GM12878 (cell line): ENCODE data around the gene UBXN7. TPM values are rescaled to one million over a fixed set of nuclear protein-coding genes. Genes with fewer than 3 reads are reported as not detected.

ENCODE experiments used
- CREB1 ChIP-seq: IDR thresholded peaks from 2 replicates; pipeline ENCODE4 v1.6.1; 2012; ENCODE audit warnings: low read depth, mild to moderate bottlenecking, inconsistent platforms
- ESRRA ChIP-seq: IDR thresholded peaks from 2 replicates; pipeline ENCODE4 v1.6.1; 2012; ENCODE audit warnings: mild to moderate bottlenecking, low read length, improper control_type of control experiment
- GABPA ChIP-seq: IDR thresholded peaks from 2 replicates; pipeline ENCODE4 v1.6.1; 2014; ENCODE audit warnings: antibody characterized with exemption, low read depth, mild to moderate bottlenecking, inconsistent platforms
- HSF1 ChIP-seq: fragments of 150-350 bp; IDR thresholded peaks from 2 replicates; pipeline ENCODE4 v1.6.1; 2014; ENCODE audit warnings: mild to moderate bottlenecking, low read depth, low read length
- IRF4 ChIP-seq: IDR thresholded peaks from 2 replicates; pipeline ENCODE4 v1.6.1; 2011; ENCODE audit warnings: low read depth, low read length
- KDM1A ChIP-seq: fragments of 200-600 bp; sonication (generic); IDR thresholded peaks from 2 replicates; pipeline ENCODE4 v1.6.1; 2016; ENCODE audit warnings: borderline replicate concordance
- KLF5 ChIP-seq: fragments of 450-650 bp; IDR thresholded peaks from 2 replicates; pipeline ENCODE4 v1.6.1; 2014; ENCODE audit warnings: mild to moderate bottlenecking; ENCODE audit not compliant: partially characterized antibody
- MTA3 ChIP-seq: IDR thresholded peaks from 2 replicates; pipeline ENCODE4 v1.6.1; 2012; ENCODE audit warnings: low read length, inconsistent platforms, borderline replicate concordance
- NFYA ChIP-seq: IDR thresholded peaks from 2 replicates; pipeline ENCODE4 v1.6.1; 2011; ENCODE audit warnings: low read depth, mild to moderate bottlenecking, low read length, improper control_type of control experiment, borderline replicate concordance
- POU2F2 ChIP-seq: IDR thresholded peaks from 3 replicates; pipeline ENCODE4 v1.6.1; 2011; ENCODE audit warnings: low read depth, mild to moderate bottlenecking, low read length, borderline replicate concordance
- RAD51 ChIP-seq: fragments of 450-650 bp; IDR thresholded peaks from 2 replicates; pipeline ENCODE4 v1.6.1; 2016; ENCODE audit warnings: moderate library complexity, mild to moderate bottlenecking, inconsistent platforms
- REST ChIP-seq: IDR thresholded peaks from 2 replicates; pipeline ENCODE4 v1.6.1; 2012; ENCODE audit warnings: mild to moderate bottlenecking, low read depth, low read length
- SMARCA5 ChIP-seq: fragments of 450-650 bp; IDR thresholded peaks from 2 replicates; pipeline ENCODE4 v1.6.1; 2017; ENCODE audit warnings: mild to moderate bottlenecking
- YY1 ChIP-seq: IDR thresholded peaks from 2 replicates; pipeline ENCODE4 v1.6.1; 2011; ENCODE audit warnings: low read depth, mild to moderate bottlenecking, low read length
- ZBED1 ChIP-seq: IDR thresholded peaks from 2 replicates; pipeline ENCODE4 v1.6.1; 2016; ENCODE audit warnings: borderline replicate concordance
- ZNF687 ChIP-seq: fragments of 450-650 bp; IDR thresholded peaks from 2 replicates; pipeline ENCODE4 v1.6.1; 2017; ENCODE audit warnings: mild to moderate bottlenecking, moderate library complexity
- ZSCAN29 ChIP-seq: fragments of 450-650 bp; IDR thresholded peaks from 2 replicates; pipeline ENCODE4 v1.6.1; 2017; ENCODE audit warnings: mild to moderate bottlenecking, moderate library complexity
- ZZZ3 ChIP-seq: IDR thresholded peaks from 2 replicates; pipeline ENCODE4 v1.6.1; 2011; ENCODE audit warnings: low read depth; ENCODE audit not compliant: control insufficient read depth, insufficient read length
- polyA plus RNA-seq, 11 experiments: library from polyadenylated mRNA; depleted of rRNA in 4 of 11; unstranded in 6 of 11; stranded (reverse) in 5 of 11; fragments of >200 nt; fragmentation: Nextera tagmentation in 4 of 11; fragmentation: Illumina TruSeq in 1 of 11; extraction: Ambion mirVana in 4 of 11; extraction: Trizol in 1 of 11; gene quantifications; 1 replicate in 1 of 11; 2 replicates in 10 of 11; pipeline versions ENCODE4 v1.2.1 to v1.2.3, GENCODE V29; 2011 to 2016; ENCODE audit warnings: inconsistent platforms in 2 of 11, missing spikeins in 2 of 11, low read depth in 1 of 11
- total RNA-seq, 4 experiments: library from RNA; depleted of rRNA in 3 of 4; stranded (reverse); fragments of >200 nt in 3 of 4; fragmentation: Illumina TruSeq in 1 of 4; extraction: Trizol in 1 of 4; gene quantifications; 2 replicates each; pipeline versions ENCODE4 v1.2.1 to v1.2.3, GENCODE V29; 2013 to 2021
- TF ChIP-seq, protein P1 (sequence below): IDR thresholded peaks from 2 replicates; pipeline ENCODE4 v1.6.1; 2012; ENCODE audit warnings: low read depth, low read length, improper control_type of control experiment

The UBXN7 gene
- total and polyA plus RNA-seq, 10 of the 15 experiments (the other 5 are each of a cell fraction or from before 2014, with no cell fraction given), result 4.8 to 78.4 (median 24.9) TPM

- peak; percentile 79 for TF ChIP-seq ZNF687
- TF ChIP-seq MTA3, result peak; percentile 79; the same call in 1 of the 2 replicates
- TF ChIP-seq ZZZ3, result no peak
- TF ChIP-seq YY1, result no peak
- TF ChIP-seq GABPA, result no peak
- TF ChIP-seq POU2F2, result 0 out of 3 replicates have a peak, but pooled peaks have one; percentile 46
- TF ChIP-seq IRF4, result no peak; the same call in 1 of the 2 replicates
- TF ChIP-seq HSF1, result no peak
- TF ChIP-seq RAD51, result no peak
- TF ChIP-seq CREB1, result no peak
- no peak for TF ChIP-seq ESRRA
- no peak for TF ChIP-seq KDM1A
- TF ChIP-seq NFYA, result no peak
- TF ChIP-seq ZSCAN29, result no peak
- no peak for TF ChIP-seq KLF5
- peak; percentile 84; the same call in 1 of the 2 replicates for TF ChIP-seq ZBED1
- TF ChIP-seq, protein P1, sequence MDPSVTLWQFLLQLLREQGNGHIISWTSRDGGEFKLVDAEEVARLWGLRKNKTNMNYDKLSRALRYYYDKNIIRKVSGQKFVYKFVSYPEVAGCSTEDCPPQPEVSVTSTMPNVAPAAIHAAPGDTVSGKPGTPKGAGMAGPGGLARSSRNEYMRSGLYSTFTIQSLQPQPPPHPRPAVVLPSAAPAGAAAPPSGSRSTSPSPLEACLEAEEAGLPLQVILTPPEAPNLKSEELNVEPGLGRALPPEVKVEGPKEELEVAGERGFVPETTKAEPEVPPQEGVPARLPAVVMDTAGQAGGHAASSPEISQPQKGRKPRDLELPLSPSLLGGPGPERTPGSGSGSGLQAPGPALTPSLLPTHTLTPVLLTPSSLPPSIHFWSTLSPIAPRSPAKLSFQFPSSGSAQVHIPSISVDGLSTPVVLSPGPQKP, result no peak
- no peak for TF ChIP-seq REST
- no peak for TF ChIP-seq SMARCA5
Observed at GRCh38 chr3:196440041-196440537, 7.9 kb upstream of the UBXN7 start (continued).
